Mesodermal cell (in vitro differentiated cells): ENCODE results near the gene SLAMF8.

Experiments
- H3K27ac ChIP-seq: 2 replicates; pipeline ENCODE4 v1.7.0; 2013; ENCODE audit warnings: mild to moderate bottlenecking, low read depth, low read length, moderate library complexity; ENCODE audit not compliant: severe bottlenecking
- H3K36me3 ChIP-seq: 2 replicates; pipeline ENCODE4 v1.7.1; 2013; ENCODE audit warnings: mild to moderate bottlenecking, low read length, moderate library complexity; ENCODE audit not compliant: control insufficient read depth, insufficient read depth
- H3K4me1 ChIP-seq: one replicate; pipeline ENCODE4 v1.7.1; 2013; ENCODE audit warnings: mild to moderate bottlenecking, low read length; ENCODE audit not compliant: insufficient read depth, control insufficient read depth, poor library complexity, severe bottlenecking
- H3K4me3 ChIP-seq: 2 replicates; pipeline ENCODE4 v1.7.0; 2013; ENCODE audit warnings: low read length, control low read depth, mild to moderate bottlenecking; ENCODE audit not compliant: insufficient read depth, poor library complexity, severe bottlenecking; ENCODE audit errors: extremely low read depth
- H3K9me3 ChIP-seq: 2 replicates; pipeline ENCODE4 v1.7.1; 2013; ENCODE audit warnings: mild to moderate bottlenecking, low read length, moderate library complexity; ENCODE audit not compliant: control insufficient read depth
- WGBS, 2 experiments: methylation state at CpG; one replicate each; pipeline ENCODE4 v1.1.5; 2013; ENCODE audit warnings: missing lambda C conversion rate in 2 of 2; ENCODE audit not compliant: insufficient coverage in 2 of 2; 5-methylcytosine and 5-hydroxymethylcytosine counted together

Gene SLAMF8

GRCh38 chr1:159884296-159884695, 57.6 kb downstream of the SLAMF8 start:
- no peak overlapping the region for H3K27ac ChIP-seq
- WGBS, 2 experiments, result 83 to 86% methylated on average over 7 to 8 of the region's 8 CpGs
- H3K36me3 ChIP-seq, result peaks cover 7% of the 10 kb centered on the region
- no peak overlapping the region for H3K4me3 ChIP-seq
- no peaks in the 10 kb centered on the region for H3K9me3 ChIP-seq
- peaks cover 19% of the 10 kb centered on the region for H3K4me1 ChIP-seq
